OCI-LY3 (cell line): Measurements from ENCODE around the gene PIGS.

Source experiments
- CTCF ChIP-seq: fragments of 200-600, 300-600 bp; sonication (generic); IDR thresholded peaks from 2 replicates; pipeline ENCODE4 v1.5.1; 2014; ENCODE audit warnings: antibody characterized with exemption, low read length, low read depth
- EZH2phosphoT487 ChIP-seq: fragments of 200-600 bp; shearing (Covaris generic); IDR thresholded peaks from 2 replicates; pipeline ENCODE4 v1.6.1; 2018; ENCODE audit warnings: antibody characterized with exemption, mixed run types, low read depth

GRCh38 chr17:28524476-28525424 is 46.6 kb downstream of the PIGS start:
- TF ChIP-seq CTCF (no peak), EZH2phosphoT487 (no peak)
